C4-2B (cell line): ENCODE results near the gene MOB1B.

Experiments used
- ZFX ChIP-seq: fragments of 450-650 bp; IDR thresholded peaks from 2 replicates; pipeline ENCODE4 v1.6.1; 2017
- TF ChIP-seq, protein P1 (sequence below): fragments of 450-650 bp; conservative IDR thresholded peaks from 2 replicates; pipeline ENCODE4 v1.5.1; 2017; ENCODE audit warnings: mild to moderate bottlenecking

DNA sequence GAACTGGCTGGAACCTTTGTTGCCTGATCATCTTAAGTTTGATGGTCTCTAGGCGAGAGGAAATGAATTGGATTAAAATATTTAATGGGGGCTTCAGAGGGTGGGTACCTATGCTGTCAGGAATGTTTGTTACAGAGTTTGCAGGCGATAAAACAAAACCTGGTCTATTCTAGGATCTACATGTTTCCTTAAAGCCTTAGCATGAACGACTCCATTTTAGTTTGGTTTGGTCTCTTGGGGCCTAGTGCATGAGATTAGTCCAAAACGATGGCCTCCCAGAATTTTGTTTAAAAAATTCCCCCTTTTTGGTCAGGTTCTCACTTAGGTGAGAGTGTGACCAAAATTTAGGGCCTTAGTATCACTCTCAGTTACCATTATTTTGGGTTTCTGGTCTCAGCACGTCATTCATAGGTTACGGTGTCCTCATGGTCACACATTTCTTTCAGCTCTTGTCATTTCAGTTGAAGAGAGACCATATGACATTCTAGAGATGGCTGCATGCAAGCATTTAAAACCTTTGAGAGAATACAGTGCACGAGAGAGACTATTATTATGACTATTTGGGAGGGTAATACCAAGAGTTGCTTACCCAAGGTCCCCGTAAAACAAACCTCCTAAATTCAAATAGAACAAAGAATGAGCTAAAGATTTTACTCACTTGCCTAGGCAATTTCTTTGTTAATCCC is 13.8 kb downstream of the MOB1B start:
- TF ChIP-seq, protein P1, sequence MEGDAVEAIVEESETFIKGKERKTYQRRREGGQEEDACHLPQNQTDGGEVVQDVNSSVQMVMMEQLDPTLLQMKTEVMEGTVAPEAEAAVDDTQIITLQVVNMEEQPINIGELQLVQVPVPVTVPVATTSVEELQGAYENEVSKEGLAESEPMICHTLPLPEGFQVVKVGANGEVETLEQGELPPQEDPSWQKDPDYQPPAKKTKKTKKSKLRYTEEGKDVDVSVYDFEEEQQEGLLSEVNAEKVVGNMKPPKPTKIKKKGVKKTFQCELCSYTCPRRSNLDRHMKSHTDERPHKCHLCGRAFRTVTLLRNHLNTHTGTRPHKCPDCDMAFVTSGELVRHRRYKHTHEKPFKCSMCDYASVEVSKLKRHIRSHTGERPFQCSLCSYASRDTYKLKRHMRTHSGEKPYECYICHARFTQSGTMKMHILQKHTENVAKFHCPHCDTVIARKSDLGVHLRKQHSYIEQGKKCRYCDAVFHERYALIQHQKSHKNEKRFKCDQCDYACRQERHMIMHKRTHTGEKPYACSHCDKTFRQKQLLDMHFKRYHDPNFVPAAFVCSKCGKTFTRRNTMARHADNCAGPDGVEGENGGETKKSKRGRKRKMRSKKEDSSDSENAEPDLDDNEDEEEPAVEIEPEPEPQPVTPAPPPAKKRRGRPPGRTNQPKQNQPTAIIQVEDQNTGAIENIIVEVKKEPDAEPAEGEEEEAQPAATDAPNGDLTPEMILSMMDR, result no peak
- no peak for TF ChIP-seq ZFX
